Measurements from ENCODE around the gene SERPINA12.

Gene SERPINA12

DNA sequence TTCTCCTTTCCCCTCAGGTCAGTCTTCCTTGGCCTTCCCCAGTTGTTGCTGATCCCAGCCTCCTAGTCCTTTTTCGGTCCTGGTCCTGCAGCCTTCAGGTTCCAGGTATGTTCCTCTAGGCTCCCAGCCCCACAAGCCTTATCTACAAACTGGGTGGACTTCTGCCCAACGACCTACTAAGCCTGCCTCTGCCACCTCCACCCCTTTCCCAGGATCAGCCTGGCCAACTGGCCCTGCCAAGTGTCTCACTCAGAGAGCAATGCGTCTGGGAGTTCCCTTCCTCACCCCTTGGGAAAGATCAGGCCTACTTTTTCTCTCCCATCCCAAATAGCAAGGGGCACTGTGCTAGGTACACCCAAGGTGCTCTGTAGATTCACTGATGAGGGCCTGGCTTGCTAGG, at the start of gene SERPINA12:
Gene SERPINA12, minus strand, starts transcription at position 114 of the 400 bp plus-strand sequence. CDS start 11,072 bp downstream, outside the sequence.
- TF ChIP-seq, protein P1, sequence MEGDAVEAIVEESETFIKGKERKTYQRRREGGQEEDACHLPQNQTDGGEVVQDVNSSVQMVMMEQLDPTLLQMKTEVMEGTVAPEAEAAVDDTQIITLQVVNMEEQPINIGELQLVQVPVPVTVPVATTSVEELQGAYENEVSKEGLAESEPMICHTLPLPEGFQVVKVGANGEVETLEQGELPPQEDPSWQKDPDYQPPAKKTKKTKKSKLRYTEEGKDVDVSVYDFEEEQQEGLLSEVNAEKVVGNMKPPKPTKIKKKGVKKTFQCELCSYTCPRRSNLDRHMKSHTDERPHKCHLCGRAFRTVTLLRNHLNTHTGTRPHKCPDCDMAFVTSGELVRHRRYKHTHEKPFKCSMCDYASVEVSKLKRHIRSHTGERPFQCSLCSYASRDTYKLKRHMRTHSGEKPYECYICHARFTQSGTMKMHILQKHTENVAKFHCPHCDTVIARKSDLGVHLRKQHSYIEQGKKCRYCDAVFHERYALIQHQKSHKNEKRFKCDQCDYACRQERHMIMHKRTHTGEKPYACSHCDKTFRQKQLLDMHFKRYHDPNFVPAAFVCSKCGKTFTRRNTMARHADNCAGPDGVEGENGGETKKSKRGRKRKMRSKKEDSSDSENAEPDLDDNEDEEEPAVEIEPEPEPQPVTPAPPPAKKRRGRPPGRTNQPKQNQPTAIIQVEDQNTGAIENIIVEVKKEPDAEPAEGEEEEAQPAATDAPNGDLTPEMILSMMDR (IDR thresholded peaks at IDR 0.05): no peak

GRCh38 chr14:94558842-94559241, 49.6 kb upstream of the SERPINA12 start:
- peaks cover 0 to 3% (median 0%) of the 10 kb centered on the region in 3 donors for H3K9me3 ChIP-seq
- no peaks in the 10 kb centered on the region for H3K36me3 ChIP-seq
- H3K4me3 ChIP-seq: no peak overlapping the region
- intact Hi-C loops (cut with DNase I; ENCODE audit: low total_unique reads): no loop called here
- no peaks in the 10 kb centered on the region for H3K4me1 ChIP-seq
- TF ChIP-seq, protein P1 (IDR thresholded peaks at IDR 0.05): no peak
- no peaks in the 10 kb centered on the region for H3K27me3 ChIP-seq
- DNase-seq: peak in 1 of 2 donors; percentile 11
- H3K27ac ChIP-seq: no peak overlapping the region

More for the DNA sequence above, at the start of gene SERPINA12:
- Histone ChIP-seq H3K4me3 (no peak within 1 kb of the TSS), H3K9me3 (no peaks in the 10 kb centered on the region), H3K36me3 (no peaks in the 10 kb centered on the region), H3K27me3 (no peaks in the 10 kb centered on the region), H3K27ac (no peak within 1 kb of the TSS), H3K4me1 (no peaks in the 10 kb centered on the region)
- intact Hi-C loops (cut with DNase I; ENCODE audit: low total_unique reads): no loop called here
- no peak for DNase-seq

- TF ChIP-seq, protein P1 (IDR thresholded peaks at IDR 0.05): no peak
- Histone ChIP-seq H3K4me3 (no peak overlapping the region), H3K9me3 (peaks cover 0 to 3% (median 0%) of the 10 kb centered on the region in 3 donors), H3K36me3 (no peaks in the 10 kb centered on the region), H3K27ac (no peak overlapping the region), H3K4me1 (no peaks in the 10 kb centered on the region), H3K27me3 (no peaks in the 10 kb centered on the region)
- peak in 1 of 2 donors; percentile 17 for DNase-seq
- intact Hi-C loops (cut with DNase I; ENCODE audit: low total_unique reads): no loop called here
Measured at GRCh38 chr14:94557327-94557726, 48.1 kb upstream of the SERPINA12 start.

DNA sequence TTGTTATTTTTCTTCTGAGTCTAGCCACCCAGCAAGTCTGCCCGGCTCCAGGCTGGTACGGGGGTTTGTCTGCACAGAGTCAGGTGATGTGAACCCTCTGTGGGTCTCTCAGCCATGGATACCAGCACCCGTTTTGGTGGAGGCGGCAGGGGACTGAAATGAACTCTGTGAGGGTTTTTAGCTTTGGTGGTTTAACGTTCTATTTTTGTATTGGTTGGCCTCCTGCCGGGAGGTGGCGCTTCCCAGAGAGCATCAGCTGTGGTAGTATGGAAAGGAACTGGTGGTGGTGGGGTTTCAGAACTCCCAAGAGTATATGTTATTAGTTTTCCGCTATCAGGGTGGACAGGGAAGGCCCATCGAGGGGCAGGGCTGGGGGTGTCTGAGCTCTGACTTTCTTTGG, 46.7 kb upstream of the SERPINA12 start:
- TF ChIP-seq, protein P1 (IDR thresholded peaks at IDR 0.05): no peak
- Histone ChIP-seq H3K27me3 (no peaks in the 10 kb centered on the region), H3K9me3 (peaks cover 0 to 3% (median 0%) of the 10 kb centered on the region in 3 donors), H3K36me3 (no peaks in the 10 kb centered on the region), H3K27ac (no peak overlapping the region), H3K4me1 (no peaks in the 10 kb centered on the region), H3K4me3 (no peak overlapping the region)
- peak in 1 of 2 donors; percentile 29 for DNase-seq
- intact Hi-C loops (cut with DNase I; ENCODE audit: low total_unique reads): no loop called here

DNA sequence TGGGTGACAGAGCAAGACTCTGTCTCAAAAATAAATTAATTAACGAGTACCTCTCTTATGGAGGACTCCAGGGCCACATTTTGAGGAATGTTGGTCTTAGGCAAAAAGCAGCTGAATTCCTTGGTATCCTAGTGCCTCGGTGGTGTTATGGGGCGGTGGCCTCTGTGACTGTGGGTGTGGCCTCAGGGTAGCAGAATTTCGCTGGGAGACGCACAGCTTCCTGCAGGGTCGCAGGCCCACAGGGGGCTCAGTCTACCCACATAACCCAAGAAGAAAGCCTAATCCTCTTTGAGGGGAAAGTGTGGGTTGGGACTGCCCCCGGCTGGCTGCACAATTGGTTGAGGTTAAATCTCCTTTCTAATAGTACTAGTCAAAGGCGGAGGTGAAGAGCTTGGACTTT, 40.8 kb upstream of the SERPINA12 start:
- Histone ChIP-seq H3K27me3 (peaks cover 0 to 5% of the 10 kb centered on the region in 2 donors), H3K4me3 (no peak overlapping the region), H3K9me3 (peaks cover 0 to 6% (median 3%) of the 10 kb centered on the region in 3 donors), H3K36me3 (no peaks in the 10 kb centered on the region), H3K4me1 (no peaks in the 10 kb centered on the region), H3K27ac (no peak overlapping the region)
- intact Hi-C loops (cut with DNase I; ENCODE audit: low total_unique reads): no loop called here
- TF ChIP-seq, protein P1 (IDR thresholded peaks at IDR 0.05): no peak
- no peak for DNase-seq

Measured in tibial artery (tissue), 4 donors.